Kasumi-1 (cell line): ENCODE measurements around the gene ATP6V0E1.
"Not testable (repeated sequence)": the region's sequence is repeated elsewhere in the genome, so short reads cannot be mapped to it uniquely, and the experiment has no call there.

Source experiments
- DNase-seq, 2 experiments: peaks; one replicate each; lab custom pipeline; 2025; lab: John Stamatoyannopoulos, UW

ATP6V0E1 gene

DNA sequence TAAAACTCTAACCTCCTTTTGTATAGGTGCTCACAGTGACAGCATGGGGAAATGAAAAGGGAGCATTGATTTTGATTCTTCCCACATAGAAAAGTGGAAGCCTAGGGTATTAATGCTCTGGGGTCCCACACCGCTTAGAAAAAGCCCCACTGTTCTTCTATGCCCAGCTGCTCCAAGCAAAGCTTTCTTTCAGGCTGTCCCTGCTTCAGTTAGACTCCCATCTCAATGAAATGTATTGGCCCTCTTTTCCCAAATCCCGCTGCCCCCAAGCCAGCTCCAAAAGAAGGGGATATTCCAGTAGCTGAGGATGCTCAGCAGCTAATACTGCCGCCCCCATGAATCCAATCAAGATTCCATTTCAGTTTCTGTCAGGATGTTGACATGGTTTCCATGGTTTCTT, 55.6 kb downstream of the ATP6V0E1 start:
- no peak for DNase-seq

DNA sequence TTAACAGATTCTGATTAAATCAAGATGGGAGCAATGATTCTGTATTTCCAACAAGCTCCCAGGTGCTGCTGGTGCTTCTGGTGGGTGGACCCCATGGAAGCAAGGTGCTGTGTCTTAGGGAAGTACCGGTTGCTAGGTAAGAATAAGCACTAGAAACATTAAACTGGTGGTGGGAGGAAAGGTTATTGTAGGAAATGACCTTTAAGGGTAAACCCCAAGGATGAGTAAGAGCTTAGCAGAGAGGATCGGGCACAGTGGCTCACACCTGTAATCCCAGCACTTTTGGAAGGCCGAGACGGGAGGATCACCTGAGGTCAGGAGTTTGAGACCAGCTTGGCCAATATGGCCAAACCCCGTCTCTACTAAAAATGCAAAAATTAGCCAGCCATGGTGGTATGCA, 56.4 kb downstream of the ATP6V0E1 start:
- DNase-seq: no peak

- DNase-seq: no peak
Measured at GRCh38 chr5:173041881-173042762, 58.6 kb downstream of the ATP6V0E1 start.

- DNase-seq: no peak
Measured at GRCh38 chr5:173042763-173043107, 59.2 kb downstream of the ATP6V0E1 start.

GRCh38 chr5:173045474-173045873, 61.9 kb downstream of the ATP6V0E1 start:
- DNase-seq: no peak

GRCh38 chr5:173047096-173047837, 63.7 kb downstream of the ATP6V0E1 start:
- DNase-seq: not testable (repeated sequence)

- DNase-seq: no peak
Measured at GRCh38 chr5:173047838-173048105, 64.2 kb downstream of the ATP6V0E1 start.

GRCh38 chr5:173050791-173051190, 67.2 kb downstream of the ATP6V0E1 start:
- DNase-seq: no peak

DNA sequence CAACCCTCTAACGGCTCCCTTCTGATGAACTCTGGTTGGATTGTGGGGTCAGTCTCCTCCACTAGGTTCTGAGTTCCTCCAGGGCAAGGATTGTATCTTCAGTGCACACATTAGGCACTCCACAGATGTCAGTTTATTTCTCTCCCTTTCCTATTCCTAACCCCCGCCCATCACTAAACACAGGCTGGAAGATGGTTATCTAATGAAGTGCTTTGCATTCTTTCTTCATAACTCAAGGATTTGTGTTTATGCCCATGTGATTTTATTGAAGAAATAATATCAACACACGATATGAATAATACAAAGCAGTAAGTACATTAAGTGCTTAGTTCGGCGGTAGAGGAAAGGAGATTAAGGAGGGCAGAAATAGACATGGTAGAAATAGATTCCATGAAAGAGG, 68.2 kb downstream of the ATP6V0E1 start:
- no peak for DNase-seq

GRCh38 chr5:173053041-173053440, 69.5 kb downstream of the ATP6V0E1 start:
- DNase-seq: no peak

GRCh38 chr5:173055042-173055721, 71.6 kb downstream of the ATP6V0E1 start:
- DNase-seq: no peak

DNA sequence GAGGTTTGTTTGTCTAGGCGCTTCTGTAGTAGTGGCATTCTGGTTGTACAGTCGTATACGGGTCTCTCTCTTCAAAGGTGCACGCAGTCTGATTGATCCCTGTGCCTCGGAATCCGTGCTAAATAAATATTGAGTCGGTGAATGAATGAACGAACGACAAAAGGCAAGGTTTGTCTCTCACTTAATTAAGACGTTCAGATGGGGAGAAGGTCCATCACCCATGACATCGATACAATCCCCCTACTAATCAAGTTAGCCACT, 72.1 kb downstream of the ATP6V0E1 start:
- DNase-seq: peak in 1 of 2 experiments; percentile 45

DNA sequence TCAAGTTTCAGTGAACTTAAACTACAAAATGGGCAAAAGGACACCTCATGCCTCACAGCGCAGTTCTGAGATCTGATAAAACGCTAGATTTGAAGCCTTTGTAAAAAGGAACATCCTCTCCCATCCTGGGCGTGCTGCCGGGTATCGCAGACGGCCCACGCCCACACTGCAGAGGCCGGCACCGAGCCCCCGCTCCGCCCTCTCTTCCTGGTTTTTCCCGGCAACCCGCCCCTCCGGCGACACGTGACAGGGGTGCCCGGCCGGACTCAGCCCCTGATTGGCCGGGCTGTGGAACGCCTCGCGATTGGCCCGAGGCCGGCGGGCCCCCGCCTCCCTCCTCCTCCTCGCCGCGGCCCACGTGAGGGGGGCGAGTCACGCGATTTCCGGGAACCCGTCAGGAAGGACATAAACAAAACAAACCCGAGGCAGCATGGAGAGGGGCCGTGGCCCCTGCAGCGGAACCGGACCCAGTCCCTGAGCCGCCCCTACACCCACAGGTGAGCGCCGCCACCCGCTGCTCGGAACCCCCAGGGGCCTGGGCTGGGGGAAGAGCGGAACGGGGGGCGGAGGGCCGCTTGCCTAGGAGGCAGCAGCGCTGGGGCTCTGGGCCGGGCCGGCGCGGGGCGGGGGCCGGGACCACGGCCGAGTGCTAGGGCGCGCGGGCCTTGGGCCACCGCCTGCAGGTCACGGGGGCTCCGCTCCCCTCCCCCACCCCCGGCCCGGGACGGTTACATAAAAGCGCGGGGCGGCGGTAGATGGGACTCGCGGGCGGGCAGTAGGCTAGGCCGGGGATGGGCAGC, 72.6 kb downstream of the ATP6V0E1 start, which contains the start of gene CREBRF:
CREBRF (plus strand) TSS at position 370 of the 800 bp plus-strand sequence. CDS start 24,424 bp downstream, outside the sequence.
- peak; percentile 94 to 95 for DNase-seq

GRCh38 chr5:173056783-173057061, 73.2 kb downstream of the ATP6V0E1 start:
- peak in 1 of 2 experiments; percentile 76 for DNase-seq

GRCh38 chr5:173057062-173057924, 73.7 kb downstream of the ATP6V0E1 start:
- DNase-seq: peak; percentile 91 to 93

- DNase-seq: no peak
Measured at GRCh38 chr5:173062141-173062540, 78.6 kb downstream of the ATP6V0E1 start.

- peak; percentile 14 to 27 for DNase-seq
Measured at GRCh38 chr5:173065155-173065554, 81.6 kb downstream of the ATP6V0E1 start.

DNA sequence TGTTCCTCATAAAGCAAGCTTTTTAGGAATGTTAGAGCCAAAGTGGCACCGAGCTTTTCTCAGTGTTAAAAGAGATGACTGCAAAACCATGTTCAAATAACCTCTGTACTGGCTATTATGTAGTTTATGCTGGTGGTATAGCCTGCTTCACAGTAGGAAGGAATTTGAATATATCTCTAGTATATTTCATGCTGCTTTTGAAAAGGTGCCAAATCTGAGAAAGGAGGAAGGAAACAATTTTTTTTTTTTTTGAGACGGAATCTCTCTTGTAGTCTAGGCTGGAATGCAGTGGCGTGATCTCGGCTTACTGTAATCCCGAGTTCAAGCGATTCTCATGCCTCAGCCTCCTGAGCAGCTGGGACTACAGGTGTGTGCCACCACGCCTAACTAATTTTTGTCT, 86.1 kb downstream of the ATP6V0E1 start:
- DNase-seq: peak; percentile 25 to 28

DNA sequence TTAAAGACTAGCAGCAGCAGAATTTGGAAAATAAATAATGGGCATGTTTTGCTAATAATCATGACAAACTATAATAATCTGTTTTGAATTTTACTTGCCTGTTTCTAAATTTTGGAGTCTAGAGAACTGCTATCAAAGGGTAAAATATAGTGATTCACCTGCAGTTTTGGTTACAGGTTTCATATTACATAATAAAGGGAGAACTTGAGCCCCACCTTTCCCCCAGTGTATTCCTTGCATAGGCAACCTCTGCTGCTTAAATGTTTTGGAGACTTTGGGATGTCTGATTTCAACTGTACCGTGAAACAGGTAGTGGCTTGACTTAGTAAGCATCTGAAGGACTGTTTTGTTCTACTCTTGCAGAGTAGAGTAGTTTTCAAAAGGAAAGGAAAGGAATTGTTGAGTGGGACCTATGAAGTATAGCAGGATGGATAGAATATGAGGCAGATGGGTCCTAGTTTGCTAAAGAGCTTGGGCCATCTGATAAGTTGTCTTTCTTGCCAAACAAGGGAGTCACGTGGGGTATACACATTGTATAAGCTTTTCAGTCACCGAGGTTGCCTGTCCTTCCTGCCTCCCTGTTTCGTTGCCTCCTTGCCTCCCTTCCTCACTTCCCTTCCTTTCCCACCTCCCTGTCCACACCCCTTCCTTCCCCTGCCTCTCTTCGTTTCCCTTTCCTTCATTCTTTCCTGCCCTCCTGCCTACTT, 91.7 kb downstream of the ATP6V0E1 start:
- no peak for DNase-seq

GRCh38 chr5:173075970-173076369, 92.4 kb downstream of the ATP6V0E1 start:
- DNase-seq: no peak

- DNase-seq: not testable (repeated sequence)
Measured at GRCh38 chr5:173076471-173076870, 92.9 kb downstream of the ATP6V0E1 start.
